Testis (tissue), 3 donors: ENCODE results near the gene ABHD6. TPM values are rescaled to one million over a fixed set of nuclear protein-coding genes. Genes with fewer than 3 reads are reported as not detected.

Source experiments
- DNase-seq: peaks from one replicate; pipeline ENCODE4 v3.0.0-alpha.2; 2019
- H3K27ac ChIP-seq, 2 donors: fragments of 200-600 bp; sonication (generic); one replicate each; pipeline ENCODE4 v1.5.1; 2019
- H3K27me3 ChIP-seq: fragments of 200-600 bp; sonication (generic); one replicate; pipeline ENCODE4 v1.5.1; 2019
- H3K36me3 ChIP-seq: fragments of 200-600 bp; sonication (generic); one replicate; pipeline ENCODE4 v1.5.1; 2017; ENCODE audit warnings: low read depth; ENCODE audit errors: missing control alignments
- H3K4me1 ChIP-seq: fragments of 200-600 bp; sonication (generic); one replicate; pipeline ENCODE4 v1.5.1; 2019
- H3K4me3 ChIP-seq, 2 donors: fragments of 200-600 bp; sonication (generic); one replicate each; pipeline ENCODE4 v1.5.1; 2017 to 2019
- H3K9me3 ChIP-seq: fragments of 200-600 bp; sonication (generic); one replicate; pipeline ENCODE4 v1.5.1; 2017
- CTCF ChIP-seq, 3 experiments: fragments of 450-650 bp in 2 of 3; fragments of 200-600 bp in 1 of 3; sonication (generic) in 1 of 3; IDR thresholded peaks; one replicate each; pipeline ENCODE4 v1.5.1; 2016 to 2019; ENCODE audit warnings: antibody characterized with exemption in 3 of 3, mild to moderate bottlenecking in 2 of 3, moderate library complexity in 1 of 3
- POLR2A ChIP-seq: fragments of 450-650 bp; IDR thresholded peaks from one replicate; pipeline ENCODE4 v1.6.1; 2017; ENCODE audit warnings: antibody characterized with exemption, mild to moderate bottlenecking, moderate library complexity
- WGBS, 2 donors: methylation state at CpG; one replicate each; pipeline ENCODE4 v1.1.5; 2018; 5-methylcytosine and 5-hydroxymethylcytosine counted together
- intact Hi-C: fragments of 100-400 bp; cut with DNase I; formaldehyde crosslinking; loops from one replicate; pipeline ENCODE4 v1.15.1; 2023; ENCODE audit warnings: low total_unique reads
- polyA plus RNA-seq: library from polyadenylated mRNA; stranded (reverse); fragments of 350-450 nt; fragmentation: Illumina TruSeq; extraction: RNeasy Lipid Tissue Mini Kit (QIAGEN cat#74804); gene quantifications from one replicate; pipeline ENCODE4 v1.2.3, GENCODE V29; 2014; ENCODE audit warnings: low read depth, low replicate concordance; ENCODE audit not compliant: insufficient read depth
- total RNA-seq, 2 donors: library from RNA; depleted of rRNA; stranded (reverse); fragments of >200 nt; gene quantifications; one replicate each; pipeline ENCODE4 v1.2.3, GENCODE V29; 2016

Gene ABHD6
- total and polyA plus RNA-seq, 3 donors from 2014 or later = 11.7 to 17.8 (median 12.1) TPM

GRCh38 chr3:58326267-58326900 is 88.8 kb downstream of the ABHD6 start:
- DNase-seq = no peak
- TF ChIP-seq POLR2A (no peak), CTCF (IDR thresholded peaks at IDR 0.05) (no peak)
- WGBS, 2 donors = 87 to 94% methylated on average over 8 of the region's 8 CpGs
- no peak overlapping the region for H3K27ac ChIP-seq
- H3K4me1 ChIP-seq = peaks cover 4% of the 10 kb centered on the region
- intact Hi-C loops = loop anchor here (10.0 kb wide), 1 partner anchor 88 kb away; no protein-coding TSS in a partner anchor
- H3K9me3 ChIP-seq = no peaks in the 10 kb centered on the region
- no peak overlapping the region for H3K4me3 ChIP-seq
- H3K27me3 ChIP-seq = no peaks in the 10 kb centered on the region
- no peaks in the 10 kb centered on the region for H3K36me3 ChIP-seq

DNA sequence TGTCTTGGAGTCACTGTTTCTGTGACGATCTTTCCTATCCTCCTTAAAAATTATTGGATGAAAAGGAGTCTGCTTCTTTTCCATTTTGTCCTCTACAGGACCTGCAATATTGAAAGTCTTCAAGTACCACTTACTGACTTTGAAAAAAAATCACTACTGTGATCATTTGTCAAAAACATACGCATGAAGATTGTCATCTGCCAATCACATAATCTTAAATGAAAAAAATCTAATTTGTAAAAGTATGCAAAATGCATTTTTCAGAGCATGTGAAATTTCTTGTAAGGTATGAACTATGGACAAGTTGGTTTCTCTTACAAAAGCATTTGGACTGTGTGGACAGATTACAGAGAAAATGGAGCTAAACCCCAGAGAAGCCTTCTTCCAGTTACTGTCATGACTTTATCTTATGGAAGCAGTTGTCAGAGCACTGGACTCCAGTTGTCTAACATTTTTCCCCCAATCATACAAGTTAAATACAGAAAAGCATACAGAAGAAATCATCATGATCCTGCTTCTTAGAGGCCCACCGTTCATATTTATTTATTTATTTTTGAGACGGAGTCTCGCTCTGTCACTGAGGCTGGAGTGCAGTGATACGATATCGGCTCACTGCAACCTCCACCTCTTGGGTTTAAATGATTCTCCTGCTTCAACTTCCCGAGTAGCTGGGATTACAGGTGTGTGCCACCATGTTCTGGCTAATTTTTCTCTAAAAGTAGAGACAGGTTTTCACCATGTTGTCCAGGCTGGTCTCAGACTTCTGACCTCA is 91.7 kb downstream of the ABHD6 start:
- Histone ChIP-seq H3K9me3 (no peaks in the 10 kb centered on the region), H3K27ac (no peak overlapping the region), H3K36me3 (no peaks in the 10 kb centered on the region), H3K27me3 (no peaks in the 10 kb centered on the region), H3K4me3 (no peak overlapping the region), H3K4me1 (peaks cover 10% of the 10 kb centered on the region)
- intact Hi-C loops = loop anchor here (10.0 kb wide), 1 partner anchor 85 kb away; no protein-coding TSS in a partner anchor
- TF ChIP-seq CTCF (IDR thresholded peaks at IDR 0.05) (no peak), POLR2A (no peak)
- DNase-seq = no peak
- 87 to 91% methylated on average over 8 of the region's 8 CpGs for WGBS, 2 donors

DNA sequence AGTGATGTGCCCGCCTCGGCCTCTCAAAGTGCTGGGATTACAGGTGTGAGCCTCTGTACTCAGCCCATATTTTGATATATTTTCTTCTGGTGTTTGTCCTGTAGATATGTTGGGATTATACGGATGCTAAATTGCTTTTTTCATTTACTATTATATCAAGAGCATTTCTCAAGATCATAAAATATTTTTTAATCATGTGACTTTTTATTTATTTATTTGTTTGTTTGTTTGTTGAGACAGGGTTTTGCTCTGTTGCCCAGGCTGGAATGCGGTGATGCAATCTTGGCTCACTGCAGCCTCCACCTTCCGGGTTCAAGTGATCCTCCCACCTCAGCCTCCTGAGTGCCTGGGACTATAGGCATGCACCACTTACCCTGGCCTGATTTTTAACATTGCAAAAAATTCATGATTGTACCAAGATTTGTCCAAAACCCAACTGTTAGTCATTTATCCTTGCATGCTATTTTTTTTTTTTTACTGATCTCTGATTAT is 92.4 kb downstream of the ABHD6 start:
- Histone ChIP-seq H3K27ac (no peak overlapping the region), H3K9me3 (no peaks in the 10 kb centered on the region), H3K27me3 (no peaks in the 10 kb centered on the region), H3K4me1 (peaks cover 10% of the 10 kb centered on the region), H3K36me3 (no peaks in the 10 kb centered on the region), H3K4me3 (no peak overlapping the region)
- DNase-seq = no peak
- TF ChIP-seq CTCF (IDR thresholded peaks at IDR 0.05) (no peak), POLR2A (no peak)
- intact Hi-C loops = loop anchor here (5.0 to 10.0 kb wide), 2 partner anchors 85 to 162 kb away; partner anchors contain the start of gene KCTD6
- 91 to 94% methylated on average over 5 of the region's 5 CpGs for WGBS, 2 donors

GRCh38 chr3:58331593-58332152 is 94.1 kb downstream of the ABHD6 start:
- Histone ChIP-seq H3K36me3 (no peaks in the 10 kb centered on the region), H3K4me3 (no peak overlapping the region), H3K27me3 (no peaks in the 10 kb centered on the region), H3K4me1 (peaks cover 10% of the 10 kb centered on the region), H3K27ac (no peak overlapping the region), H3K9me3 (no peaks in the 10 kb centered on the region)
- no peak for DNase-seq
- 67 to 72% methylated on average over 4 of the region's 4 CpGs for WGBS, 2 donors
- intact Hi-C loops = loop anchor here (5.0 kb wide), 1 partner anchor 161 kb away; the partner anchor contains the start of gene KCTD6
- TF ChIP-seq POLR2A (no peak), CTCF (IDR thresholded peaks at IDR 0.05) (no peak)
